GM21528 (cell line): ENCODE results near the gene ABCC12.

ENCODE experiments used
- ATAC-seq: cut with Tn5 transposase; IDR thresholded peaks from one replicate; pipeline ENCODE4 v1.9.1; 2021; ENCODE audit warnings: mild to moderate bottlenecking, moderate library complexity; ENCODE audit not compliant: unreplicated experiment, low FRiP score

Gene ABCC12

DNA sequence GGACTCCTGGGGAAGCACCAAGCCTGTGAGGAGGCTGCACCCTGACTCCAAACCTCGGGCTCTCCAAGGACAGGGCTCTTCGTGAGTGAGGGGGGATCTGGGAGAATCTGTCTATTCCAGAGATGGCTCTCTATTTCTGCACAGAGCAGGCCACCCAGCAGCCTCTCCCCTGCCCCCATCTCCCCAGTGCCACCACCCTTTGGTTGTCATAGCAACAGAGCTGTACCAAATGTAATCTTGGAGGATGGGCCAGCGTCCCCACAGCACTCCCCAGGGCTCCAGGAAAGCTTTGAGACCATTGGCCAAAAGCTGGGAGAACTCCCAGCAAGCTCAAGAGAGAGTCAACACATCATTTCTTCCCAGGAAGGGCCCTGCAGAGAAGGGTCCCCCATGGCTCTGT lies 49.3 kb downstream of the ABCC12 start:
- no peak for ATAC-seq
